GM12891 (cell line): ENCODE measurements around the gene EMILIN2.

ENCODE experiments used
- PAX5 ChIP-seq: IDR thresholded peaks from 2 replicates; pipeline ENCODE4 v1.6.1; 2011; ENCODE audit warnings: low read length, moderate library complexity, mild to moderate bottlenecking; ENCODE audit not compliant: insufficient read depth, severe bottlenecking
- POLR2A ChIP-seq: IDR thresholded peaks from 2 replicates; pipeline ENCODE4 v1.6.1; 2011; ENCODE audit warnings: low read depth, low read length, control low read depth
- POU2F2 ChIP-seq: IDR thresholded peaks from 2 replicates; pipeline ENCODE4 v1.6.1; 2011; ENCODE audit warnings: low read depth, mild to moderate bottlenecking, control low read depth, low read length, moderate library complexity
- TAF1 ChIP-seq: IDR thresholded peaks from 2 replicates; pipeline ENCODE4 v1.6.1; 2011; ENCODE audit warnings: low read depth, low read length, control low read depth

GRCh38 chr18:2797951-2798350 lies 48.9 kb upstream of the EMILIN2 start:
- TF ChIP-seq POLR2A (no peak), TAF1 (no peak), POU2F2 (no peak), PAX5 (no peak)
